IPS-15b (cell line): ENCODE data around the gene TSR1.
"Not testable (repeated sequence)": the region's sequence is repeated elsewhere in the genome, so short reads cannot be mapped to it uniquely, and the experiment has no call there.

ENCODE experiments used
- H3K27me3 ChIP-seq: one replicate; pipeline ENCODE4 v1.6.1; 2013; ENCODE audit warnings: low read length; ENCODE audit not compliant: control insufficient read depth, insufficient read depth
- H3K36me3 ChIP-seq: one replicate; pipeline ENCODE4 v1.6.1; 2013; ENCODE audit warnings: low read length; ENCODE audit not compliant: control insufficient read depth, insufficient read depth
- H3K4me1 ChIP-seq: one replicate; pipeline ENCODE4 v1.6.1; 2013; ENCODE audit warnings: mild to moderate bottlenecking, low read length; ENCODE audit not compliant: control insufficient read depth, insufficient read depth
- H3K4me3 ChIP-seq: one replicate; pipeline ENCODE4 v1.5.1; 2013; ENCODE audit warnings: low read depth, low read length
- H3K9ac ChIP-seq: one replicate; pipeline ENCODE4 v1.6.1; 2013; ENCODE audit warnings: low read depth, mild to moderate bottlenecking, low read length
- H3K9me3 ChIP-seq: one replicate; pipeline ENCODE4 v1.6.1; 2013; ENCODE audit warnings: mild to moderate bottlenecking, low read length; ENCODE audit not compliant: control insufficient read depth, insufficient read depth

Gene TSR1

DNA sequence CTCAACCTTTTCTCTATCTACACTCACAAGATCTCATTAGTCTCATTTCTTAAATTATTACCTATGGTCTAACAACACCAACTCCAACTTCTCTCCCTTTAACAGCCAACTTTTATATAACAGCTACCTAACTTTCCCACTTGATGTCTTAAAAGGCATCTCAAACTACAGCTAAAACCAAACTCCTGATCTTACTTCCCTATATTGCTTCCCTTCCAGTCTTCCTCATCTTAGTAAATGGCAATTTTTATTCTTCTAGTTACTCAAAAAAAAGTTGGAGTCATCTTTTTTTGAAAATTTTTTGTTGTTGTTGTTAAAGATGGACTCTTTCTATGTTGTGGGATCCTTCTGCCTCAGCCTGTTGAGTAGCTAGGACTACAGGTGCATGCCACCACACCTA, 17.2 kb downstream of the TSR1 start:
- Histone ChIP-seq H3K9ac (no peak overlapping the region), H3K4me1 (no peaks in the 10 kb centered on the region), H3K36me3 (peaks cover 11% of the 10 kb centered on the region), H3K4me3 (no peak overlapping the region), H3K27me3 (no peaks in the 10 kb centered on the region), H3K9me3 (no peaks in the 10 kb centered on the region)

DNA sequence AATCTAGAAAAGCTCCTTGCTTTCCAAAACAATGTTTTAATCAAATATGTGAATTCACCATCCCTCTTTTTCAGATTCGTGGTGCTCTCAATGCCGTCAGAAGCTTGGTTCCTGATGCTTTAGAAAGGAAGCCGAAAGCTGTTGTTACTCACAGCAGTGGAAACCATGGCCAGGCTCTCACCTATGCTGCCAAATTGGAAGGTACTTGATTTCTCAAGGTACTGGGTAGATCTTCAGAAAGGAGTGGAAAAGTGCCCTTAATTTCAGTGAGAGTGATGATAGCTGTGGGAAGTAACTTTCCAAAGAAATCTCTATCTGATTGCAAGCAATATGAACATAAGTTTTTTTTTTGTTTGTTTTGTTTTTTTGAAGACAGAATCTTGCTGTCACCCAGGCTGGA, 18.5 kb downstream of the TSR1 start:
- Histone ChIP-seq H3K9me3 (no peaks in the 10 kb centered on the region), H3K9ac (no peak overlapping the region), H3K36me3 (peaks cover 5% of the 10 kb centered on the region), H3K27me3 (no peaks in the 10 kb centered on the region), H3K4me3 (no peak overlapping the region), H3K4me1 (no peaks in the 10 kb centered on the region)

DNA sequence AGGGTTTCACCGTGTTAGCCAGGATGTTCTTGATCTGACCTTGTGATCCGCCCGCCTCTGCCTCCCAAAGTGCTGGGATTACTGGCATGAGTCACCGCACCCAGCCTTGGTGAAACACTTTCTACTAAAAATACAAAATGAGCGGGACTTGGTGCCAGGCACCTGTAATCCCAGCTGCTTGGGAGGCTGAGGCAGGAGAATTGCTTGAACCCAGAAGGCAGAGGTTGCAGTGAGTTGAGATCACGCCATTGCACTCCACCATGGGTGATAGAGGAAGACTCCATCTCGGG, 19.4 kb downstream of the TSR1 start:
- H3K4me3 ChIP-seq, H3K9ac ChIP-seq, H3K4me1 ChIP-seq, H3K36me3 ChIP-seq, H3K9me3 ChIP-seq, H3K27me3 ChIP-seq: not testable (repeated sequence)

DNA sequence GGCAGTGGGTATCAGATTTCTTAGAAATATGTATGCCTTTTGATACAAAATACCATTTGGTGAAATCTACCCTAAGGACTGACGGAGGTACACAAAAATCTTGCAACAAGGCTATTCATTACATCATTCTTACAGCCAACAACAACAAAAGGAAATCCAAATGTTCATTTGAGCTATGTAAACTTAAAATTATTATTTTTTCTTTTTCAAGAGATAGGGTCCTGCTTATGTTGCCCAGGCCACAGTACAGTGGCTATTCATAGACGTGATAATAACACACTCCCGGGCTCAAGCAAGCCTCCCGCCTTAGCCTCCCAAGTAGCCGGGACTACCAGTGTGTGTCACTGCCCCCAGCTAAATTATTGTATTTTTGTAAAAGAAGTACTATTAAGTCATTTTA, 23.5 kb downstream of the TSR1 start:
- Histone ChIP-seq H3K9ac (no peak overlapping the region), H3K27me3 (no peaks in the 10 kb centered on the region), H3K36me3 (no peaks in the 10 kb centered on the region), H3K9me3 (no peaks in the 10 kb centered on the region), H3K4me3 (no peak overlapping the region), H3K4me1 (no peaks in the 10 kb centered on the region)

DNA sequence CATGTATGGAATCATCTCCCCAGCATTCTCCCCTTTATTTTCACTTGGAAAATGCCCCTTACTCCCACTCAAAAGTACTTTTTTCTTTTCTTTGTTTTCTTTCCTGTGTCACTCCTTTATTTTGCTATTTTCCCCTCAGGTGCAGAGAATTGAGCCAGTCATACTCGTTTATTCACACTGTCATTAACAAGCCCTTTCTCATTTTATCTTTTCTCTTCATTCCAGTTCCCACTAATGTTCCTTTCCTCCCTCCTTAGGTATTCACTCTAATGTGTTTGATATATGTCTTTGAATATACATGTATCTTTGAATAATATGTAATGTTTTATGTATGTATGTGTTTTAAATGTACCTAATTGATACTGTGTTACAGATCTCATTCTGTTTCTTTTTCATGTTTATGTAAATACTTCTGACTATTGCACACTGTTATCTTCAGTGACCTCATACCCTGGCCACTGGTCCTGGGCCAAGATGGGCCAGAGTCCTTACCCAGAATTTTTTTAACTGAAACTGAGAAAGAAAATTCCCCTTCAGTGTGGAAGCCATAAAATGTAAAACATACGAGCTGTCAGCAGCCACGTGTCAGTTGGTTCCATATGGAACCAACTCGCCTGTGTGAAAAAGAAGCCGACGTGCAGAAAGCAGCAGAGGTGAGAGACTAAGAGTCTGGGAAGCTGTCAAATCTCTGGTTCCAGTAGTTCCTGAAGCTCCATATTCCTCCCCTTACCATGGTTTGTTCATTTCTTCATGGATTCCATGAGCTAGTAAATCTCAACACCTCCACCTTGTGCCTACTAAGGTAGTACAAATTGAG, 26.7 kb downstream of the TSR1 start:
- Histone ChIP-seq H3K36me3 (no peaks in the 10 kb centered on the region), H3K4me1 (no peaks in the 10 kb centered on the region), H3K9ac (no peak overlapping the region), H3K27me3 (no peaks in the 10 kb centered on the region), H3K4me3 (no peak overlapping the region), H3K9me3 (no peaks in the 10 kb centered on the region)

DNA sequence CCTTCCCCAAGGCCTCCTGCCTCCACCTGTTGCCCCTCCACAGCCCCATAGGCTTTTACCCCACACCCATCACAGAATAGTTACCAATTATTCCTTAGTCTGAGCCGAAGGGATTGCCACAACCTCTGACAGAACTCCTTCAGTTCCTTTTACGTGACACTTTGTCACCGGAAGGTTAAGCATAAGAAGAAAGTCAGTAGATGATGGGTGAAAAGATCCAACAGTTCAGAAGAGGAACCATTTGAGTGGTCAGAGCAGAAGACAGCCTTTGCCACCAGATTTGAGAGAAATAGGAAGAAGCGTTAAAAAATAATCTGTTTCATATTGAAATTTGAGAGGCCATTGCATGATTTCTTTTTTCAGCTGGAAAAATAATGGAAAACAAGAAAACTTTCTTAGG, 31.3 kb downstream of the TSR1 start:
- Histone ChIP-seq H3K36me3 (no peaks in the 10 kb centered on the region), H3K9ac (no peak overlapping the region), H3K27me3 (no peaks in the 10 kb centered on the region), H3K4me3 (no peak overlapping the region), H3K4me1 (peaks cover 2% of the 10 kb centered on the region), H3K9me3 (no peaks in the 10 kb centered on the region)

DNA sequence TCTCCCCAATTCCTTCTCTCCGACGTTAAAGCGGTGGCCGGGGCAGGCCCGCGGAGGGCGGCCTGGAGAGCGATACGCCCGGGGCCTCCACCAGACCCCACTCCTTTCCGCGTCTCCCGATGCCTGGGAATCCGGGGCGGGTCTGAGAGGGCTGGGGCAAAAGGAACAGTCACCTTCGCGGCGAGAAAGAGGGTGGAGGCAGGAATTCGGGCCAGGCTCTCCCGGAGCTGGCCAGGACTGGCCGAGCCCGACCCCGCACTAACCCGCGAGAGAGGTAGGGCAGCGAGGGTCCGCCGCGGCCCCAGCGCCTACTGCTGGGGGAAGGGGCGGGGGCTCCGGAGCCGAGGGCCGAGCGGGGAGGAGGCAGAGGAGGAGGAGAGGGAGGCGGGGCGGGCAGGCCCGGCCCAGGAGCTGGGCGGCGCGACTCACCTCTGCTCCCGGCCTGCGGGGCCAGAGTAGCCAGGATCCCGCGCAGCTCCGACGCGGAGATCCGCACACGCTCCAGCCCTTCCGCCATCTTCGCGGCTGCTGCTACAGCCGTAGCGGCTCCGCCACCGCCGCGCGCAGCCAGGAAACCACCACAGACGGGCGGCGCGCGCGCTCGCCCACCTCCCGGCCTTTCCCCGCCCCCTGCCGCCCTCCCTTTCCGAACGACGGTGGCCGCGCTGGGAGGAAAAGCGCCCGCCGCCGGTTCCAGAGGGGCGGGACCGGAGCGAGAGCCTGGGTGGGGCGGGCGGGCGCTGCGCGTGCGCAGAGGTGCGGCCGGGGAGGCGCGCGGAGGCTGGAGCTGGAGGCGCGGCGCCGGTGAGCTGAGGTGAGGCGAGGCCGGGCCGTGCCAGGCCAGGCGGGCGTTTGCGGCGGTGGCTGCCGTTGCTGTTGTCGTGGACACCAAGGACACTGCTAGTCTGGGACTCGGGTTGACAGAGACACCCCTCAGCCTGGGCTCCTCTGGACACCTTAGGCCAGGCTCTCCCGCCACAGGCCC, 32.8 kb downstream of the TSR1 start, which contains the start of the genes SMG6 and SRR:
SMG6 (minus strand) TSS at position 582 of the 985 bp plus-strand sequence; CDS start at position 517, 65 bp downstream.
SRR (plus strand) TSS at position 747 of the 985 bp plus-strand sequence. CDS start 11,611 bp downstream, outside the sequence.
- Histone ChIP-seq H3K36me3 (no peaks in the 10 kb centered on the region), H3K4me1 (peaks cover 2% of the 10 kb centered on the region), H3K4me3 (peak within 1 kb of the TSS; percentile 90), H3K27me3 (no peaks in the 10 kb centered on the region), H3K9me3 (no peaks in the 10 kb centered on the region), H3K9ac (peak within 1 kb of the TSS; percentile 89)

DNA sequence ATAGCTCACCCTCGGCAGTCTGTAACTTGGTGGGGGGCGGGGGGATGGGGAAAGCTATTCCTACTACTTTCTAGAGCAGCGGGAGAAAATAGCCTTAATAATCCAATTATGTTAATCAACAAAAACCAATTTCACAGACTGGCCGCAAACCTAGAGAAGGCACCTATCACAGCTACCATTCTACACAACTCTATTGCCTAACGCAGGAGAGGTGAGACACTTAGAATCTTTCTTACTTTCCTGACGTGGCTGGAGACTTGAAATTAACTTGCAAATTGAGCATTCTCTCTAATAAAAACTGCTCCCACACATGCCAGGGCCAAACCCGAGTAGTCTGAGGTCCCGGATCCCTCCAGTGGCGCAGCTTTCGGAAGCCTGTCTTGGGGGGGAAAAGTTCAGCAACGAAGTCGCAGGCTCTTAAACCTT, 33.5 kb downstream of the TSR1 start:
- H3K9ac ChIP-seq, result peak overlapping the region; percentile 89
- H3K27me3 ChIP-seq, result no peaks in the 10 kb centered on the region
- H3K4me1 ChIP-seq, result peaks cover 2% of the 10 kb centered on the region
- peak overlapping the region; percentile 90 for H3K4me3 ChIP-seq
- H3K36me3 ChIP-seq, result no peaks in the 10 kb centered on the region
- H3K9me3 ChIP-seq, result no peaks in the 10 kb centered on the region

DNA sequence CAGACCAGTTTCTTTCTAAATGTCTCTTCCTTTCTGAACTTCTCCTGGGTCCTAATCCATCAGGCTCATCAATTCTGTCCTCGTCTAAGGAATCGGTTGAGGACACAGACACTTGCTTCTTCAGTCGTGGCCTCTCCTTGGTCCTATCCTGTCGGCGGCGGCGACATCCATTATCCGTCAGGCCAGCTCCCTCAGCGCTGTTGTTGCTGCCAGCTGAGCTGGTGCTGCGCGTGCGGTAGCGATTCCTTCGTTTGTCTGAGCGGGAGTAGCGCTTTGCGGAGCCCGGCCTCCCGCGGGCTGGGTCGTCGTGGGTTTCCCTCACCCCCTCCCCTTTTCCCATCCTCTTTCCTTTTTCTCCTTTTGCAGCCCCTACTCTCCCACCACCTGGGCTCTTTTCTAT, 36.5 kb downstream of the TSR1 start:
- H3K36me3 ChIP-seq, result peaks cover 10% of the 10 kb centered on the region
- H3K9me3 ChIP-seq, result no peaks in the 10 kb centered on the region
- H3K9ac ChIP-seq, result no peak overlapping the region

DNA sequence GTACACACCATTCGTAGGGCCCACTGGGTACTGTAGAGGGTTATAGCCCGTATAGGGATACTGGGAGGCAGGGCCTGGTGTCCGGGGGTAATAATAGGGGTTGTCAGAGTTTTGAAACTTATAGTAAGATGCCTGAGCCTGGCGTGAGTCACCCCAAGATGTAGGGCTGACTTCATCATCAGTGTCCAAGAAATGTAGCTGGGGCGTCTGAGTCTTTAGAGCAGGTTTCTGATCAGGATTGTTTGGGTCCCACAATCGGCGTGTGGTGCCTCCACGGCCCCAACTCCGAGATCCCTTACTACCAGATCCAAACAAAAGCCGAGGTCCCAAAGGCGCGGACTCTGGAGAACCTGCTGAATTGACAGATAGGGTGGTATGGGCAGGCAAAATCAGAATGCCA, 37.1 kb downstream of the TSR1 start:
- H3K9me3 ChIP-seq, result no peaks in the 10 kb centered on the region
- no peak overlapping the region for H3K4me3 ChIP-seq
- peaks cover 13% of the 10 kb centered on the region for H3K36me3 ChIP-seq
- H3K9ac ChIP-seq, result no peak overlapping the region
- H3K4me1 ChIP-seq, result peaks cover 2% of the 10 kb centered on the region
- no peaks in the 10 kb centered on the region for H3K27me3 ChIP-seq

More for the DNA sequence above, 36.5 kb downstream of the TSR1 start:
- H3K4me3 ChIP-seq, result no peak overlapping the region
- H3K4me1 ChIP-seq, result peaks cover 2% of the 10 kb centered on the region
- no peaks in the 10 kb centered on the region for H3K27me3 ChIP-seq

DNA sequence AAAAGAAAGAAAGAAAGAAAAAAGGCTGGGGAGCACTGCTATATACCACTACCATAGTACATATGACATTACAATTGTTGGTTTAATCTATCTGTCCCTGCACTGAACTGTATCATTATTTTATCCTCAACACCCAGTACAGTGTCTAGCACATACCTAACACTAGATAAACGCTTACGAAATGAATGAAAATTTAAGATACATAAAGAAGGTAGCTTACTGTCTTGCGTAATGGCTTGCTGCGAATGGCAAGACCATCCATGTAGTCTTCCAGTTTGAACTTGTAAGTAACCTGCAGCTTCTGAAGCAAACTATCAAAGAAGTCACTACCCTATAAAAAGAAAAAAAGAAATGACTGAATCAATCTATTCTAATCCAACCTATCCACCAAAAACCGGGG, 39.2 kb downstream of the TSR1 start:
- peaks cover 2% of the 10 kb centered on the region for H3K4me1 ChIP-seq
- H3K36me3 ChIP-seq, result peaks cover 20% of the 10 kb centered on the region
- H3K4me3 ChIP-seq, result no peak overlapping the region
- H3K9me3 ChIP-seq, result no peaks in the 10 kb centered on the region
- no peak overlapping the region for H3K9ac ChIP-seq
- H3K27me3 ChIP-seq, result no peaks in the 10 kb centered on the region
